GM21447 (cell line): Measurements from ENCODE around the gene PHYH.

Experiments used
- ATAC-seq: cut with Tn5 transposase; IDR thresholded peaks from one replicate; pipeline ENCODE4 v1.9.1; 2021; ENCODE audit not compliant: unreplicated experiment

Gene PHYH

DNA sequence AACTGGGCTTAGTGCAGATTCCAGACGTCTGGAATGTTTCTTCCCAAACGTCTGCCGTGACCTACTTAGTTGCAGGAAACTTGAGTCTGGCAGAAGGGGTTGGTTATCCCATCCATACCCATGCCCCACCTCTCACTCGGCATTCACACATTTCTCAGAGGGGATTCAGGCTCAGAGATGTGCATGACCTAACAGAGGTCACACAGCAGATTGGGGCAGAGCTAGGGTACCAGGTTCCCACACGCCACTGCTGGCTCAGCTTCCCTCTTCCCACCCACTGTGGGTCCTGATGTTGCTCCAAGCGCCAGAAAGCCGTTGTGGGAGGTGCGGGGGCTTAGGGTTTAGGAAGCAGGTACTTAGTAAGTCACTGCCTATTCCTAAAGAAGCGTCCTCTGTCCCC, 68.7 kb downstream of the PHYH start:
- no peak for ATAC-seq
